HG02981 (cell line): ENCODE results near the gene MUC6.

ENCODE experiments used
- ATAC-seq: cut with Tn5 transposase; IDR thresholded peaks from one replicate; pipeline ENCODE4 v1.9.1; 2021; ENCODE audit warnings: mild to moderate bottlenecking, moderate library complexity; ENCODE audit not compliant: unreplicated experiment

The MUC6 gene

GRCh38 chr11:1073261-1073724 is 36.8 kb upstream of the MUC6 start:
- ATAC-seq: no peak

- no peak for ATAC-seq
Observed at GRCh38 chr11:1072821-1073231, 36.3 kb upstream of the MUC6 start.

- no peak for ATAC-seq
Observed at GRCh38 chr11:1072116-1072820, 35.8 kb upstream of the MUC6 start.

- no peak for ATAC-seq
Observed at GRCh38 chr11:1071571-1072115, 35.1 kb upstream of the MUC6 start.

DNA sequence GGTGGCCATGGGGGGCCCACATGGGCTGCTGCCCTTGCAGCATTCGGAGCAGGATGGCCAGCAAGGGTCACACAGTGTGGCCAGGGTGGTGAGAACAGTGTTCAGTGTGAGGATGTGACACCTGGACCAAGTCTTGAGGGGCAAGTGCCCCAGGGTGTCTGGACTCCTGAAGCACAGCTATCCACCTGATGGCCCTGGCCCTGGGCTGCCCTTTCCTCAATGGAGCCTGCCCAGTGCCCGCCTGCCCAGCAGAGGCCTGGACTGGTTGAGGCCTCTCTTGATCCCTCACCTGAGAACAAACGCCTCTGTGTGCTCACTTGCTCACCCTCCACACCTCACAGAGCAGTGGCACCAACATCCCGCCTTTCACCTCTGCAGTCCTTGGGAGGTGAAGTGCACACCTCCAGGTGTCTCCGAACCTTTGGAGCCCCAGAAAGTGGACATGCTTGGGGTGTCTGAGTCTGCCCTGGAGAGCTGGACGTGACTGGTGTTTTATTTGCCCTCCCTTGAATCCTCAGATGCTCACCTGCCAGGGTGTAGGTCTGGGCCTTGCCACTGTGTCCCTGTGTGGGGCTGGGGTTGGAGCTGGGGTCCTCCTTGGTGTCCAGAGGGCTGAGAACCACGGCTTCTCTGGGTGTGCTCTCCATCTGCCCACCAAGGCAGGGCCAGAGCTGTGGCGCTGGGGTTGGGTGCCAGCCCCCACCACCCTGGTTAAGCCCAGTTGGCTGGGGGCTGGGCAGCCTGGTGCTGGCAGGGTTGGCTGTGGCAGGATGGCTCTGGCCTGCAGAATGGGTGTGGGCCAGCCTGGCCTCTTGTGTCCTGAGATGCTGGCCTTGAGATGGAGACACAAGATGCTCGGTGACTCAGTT is 34.3 kb upstream of the MUC6 start:
- ATAC-seq: no peak

DNA sequence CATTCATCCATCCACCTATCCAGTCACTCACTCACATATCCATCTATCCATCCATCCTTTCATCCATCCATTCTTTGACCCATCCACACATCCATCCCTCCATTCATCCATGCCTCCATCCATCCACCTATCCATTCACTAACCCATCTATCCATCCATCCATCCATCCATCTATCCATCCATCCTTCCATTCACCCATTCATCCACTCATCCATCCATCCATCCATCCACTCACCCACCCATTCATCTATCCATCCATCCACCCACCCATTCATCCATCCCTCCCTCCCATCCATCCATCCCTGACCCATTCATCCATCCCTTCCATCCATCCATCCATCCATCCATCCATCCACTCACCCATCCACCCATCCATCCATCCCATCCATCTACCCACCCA is 33.2 kb upstream of the MUC6 start:
- no peak for ATAC-seq

DNA sequence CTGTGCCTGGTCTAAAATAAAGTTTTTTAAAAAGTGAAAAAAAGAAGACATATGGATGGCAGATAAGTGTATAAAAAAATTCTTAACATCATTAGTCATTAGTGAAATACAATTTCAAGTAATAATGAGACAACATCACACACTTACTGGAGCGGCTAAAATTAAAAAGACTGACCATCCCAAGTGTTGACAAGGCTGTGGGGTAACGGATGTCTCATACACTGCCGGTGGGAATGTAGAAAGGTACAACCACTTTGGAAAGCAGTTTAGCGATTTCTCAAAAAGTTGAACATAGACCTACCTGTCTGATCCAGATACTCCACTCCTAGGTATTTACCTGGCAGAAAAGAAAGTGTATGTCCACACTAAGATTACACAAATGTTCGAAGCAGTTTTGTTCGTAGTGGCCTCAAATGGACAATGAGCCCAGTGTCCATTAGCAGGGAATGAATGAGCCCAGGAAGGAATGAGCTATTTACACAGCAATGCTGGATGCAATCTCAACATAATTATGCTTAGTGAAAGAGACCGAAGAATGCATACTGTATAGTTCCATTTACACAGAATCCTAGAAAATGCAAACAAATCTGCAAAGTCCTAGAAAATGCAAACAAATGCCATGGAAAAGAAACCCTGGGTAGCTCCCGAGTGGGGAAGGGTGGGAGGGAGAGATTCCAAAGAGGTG is 31.4 kb upstream of the MUC6 start:
- ATAC-seq: no peak

GRCh38 chr11:1064167-1064566 is 27.6 kb upstream of the MUC6 start:
- ATAC-seq: no peak

GRCh38 chr11:1062075-1062820 is 25.7 kb upstream of the MUC6 start:
- ATAC-seq: no peak

DNA sequence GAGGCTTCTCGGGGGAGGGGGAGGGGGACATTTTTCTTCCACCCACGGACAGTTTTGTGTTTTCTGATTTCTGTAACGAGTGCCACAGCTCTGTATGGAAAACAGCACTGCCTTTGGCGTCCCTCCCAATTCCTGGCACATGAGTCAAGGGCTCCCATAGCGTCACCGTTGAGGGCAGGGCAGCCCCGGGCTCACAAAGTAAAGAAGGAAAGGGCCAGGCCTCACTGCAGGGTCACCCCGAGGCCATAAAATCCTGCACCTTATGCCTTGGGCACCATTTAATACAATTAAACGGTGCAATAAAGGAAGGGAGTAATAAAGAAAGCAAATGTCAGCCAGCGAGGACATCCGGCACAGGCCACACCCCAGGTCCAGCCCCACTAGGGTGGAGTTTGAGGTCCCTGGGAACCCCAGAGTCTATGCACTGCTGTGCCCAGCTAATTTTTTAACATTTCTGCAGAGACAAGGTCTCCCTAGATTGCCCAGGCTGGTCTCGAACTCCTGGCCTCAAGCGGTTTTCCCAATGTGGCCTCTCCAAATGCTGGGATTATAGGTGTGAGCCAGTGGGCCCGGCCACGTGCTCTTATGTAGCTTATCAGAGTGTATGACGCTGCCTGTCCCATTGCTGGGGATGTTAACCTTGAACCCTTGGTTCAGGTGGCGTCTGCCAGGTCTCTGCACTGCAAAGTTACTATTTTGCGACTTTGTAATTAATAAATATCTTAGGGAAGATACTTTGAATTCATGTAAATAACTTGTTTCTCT is 24.5 kb upstream of the MUC6 start:
- no peak for ATAC-seq

- no peak for ATAC-seq
Observed at GRCh38 chr11:1060410-1060809, 23.9 kb upstream of the MUC6 start.

DNA sequence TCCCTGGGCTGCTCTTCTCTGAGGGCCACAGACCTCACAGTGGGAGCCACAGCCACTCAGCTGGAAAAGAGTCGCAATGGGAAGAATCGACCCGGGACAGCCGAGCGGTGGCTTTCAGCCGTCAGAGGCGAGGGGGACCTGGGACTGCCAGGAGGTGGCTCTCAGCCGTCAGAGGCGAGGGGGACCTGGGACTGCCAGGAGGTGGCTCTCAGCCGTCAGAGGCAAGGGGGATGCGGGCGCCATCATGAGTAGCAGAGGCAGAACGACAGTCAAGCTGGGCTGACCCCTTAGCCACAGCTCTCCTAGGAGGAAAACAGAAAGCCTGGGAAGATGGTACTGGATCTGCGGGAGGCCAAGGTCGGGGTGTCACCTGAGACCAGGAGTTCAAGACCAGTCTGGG is 23.2 kb upstream of the MUC6 start:
- ATAC-seq: no peak

DNA sequence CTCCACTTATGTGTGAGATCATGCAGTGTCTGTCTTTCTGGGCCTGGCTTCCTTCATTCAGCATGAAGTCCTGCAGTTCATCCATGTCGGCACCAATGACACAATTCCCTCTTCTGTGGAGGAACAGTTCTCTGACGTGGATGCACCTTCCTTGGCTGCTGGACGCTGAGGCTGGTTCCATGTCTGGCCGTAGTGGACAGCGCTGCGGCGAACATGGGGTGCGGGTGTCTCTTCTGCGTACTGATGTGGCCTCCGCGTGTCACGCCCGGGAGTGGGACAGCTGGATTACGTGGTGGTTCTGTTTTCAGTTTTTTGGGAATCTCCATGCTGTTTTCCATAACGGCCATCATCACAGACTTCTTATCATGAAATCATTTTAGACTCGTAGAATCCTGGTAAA is 21.3 kb upstream of the MUC6 start:
- no peak for ATAC-seq

DNA sequence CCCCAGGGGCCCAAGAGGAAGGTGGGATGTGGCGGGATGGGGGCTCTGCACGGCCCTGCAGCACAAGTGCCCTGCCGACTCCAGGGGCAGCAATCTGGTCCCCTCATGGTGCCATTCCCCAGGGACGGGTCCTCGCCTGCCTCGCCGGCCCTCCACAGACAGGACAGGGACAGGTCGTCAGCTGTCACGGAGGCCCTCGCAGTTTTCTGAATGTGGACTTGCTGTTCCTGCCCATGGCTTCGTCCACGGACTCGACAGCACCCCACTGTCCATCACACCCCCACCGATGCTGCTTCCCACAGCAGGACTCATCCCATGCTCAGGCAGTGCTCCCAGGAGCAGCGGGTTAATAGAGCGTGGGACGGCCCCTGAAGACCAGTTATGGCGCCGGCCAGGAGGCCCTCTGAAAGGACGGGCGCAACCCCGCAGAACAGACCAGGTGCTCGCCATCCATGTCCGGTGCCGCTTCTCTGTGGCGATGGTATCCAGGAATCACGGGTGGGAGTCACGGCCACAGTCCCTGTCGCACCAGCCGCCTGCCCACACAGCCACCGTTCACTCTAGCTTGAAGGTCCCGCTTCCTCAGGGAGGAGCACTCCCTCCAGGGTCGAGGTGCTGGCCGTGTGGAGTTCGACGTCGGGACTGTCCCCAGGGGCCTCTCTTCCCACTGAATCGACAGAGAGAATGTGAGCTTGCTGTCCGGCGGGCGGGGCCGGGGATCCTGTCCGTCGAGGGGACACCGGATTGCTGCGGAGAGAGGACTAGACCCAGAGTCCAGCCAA is 19.7 kb upstream of the MUC6 start:
- no peak for ATAC-seq

DNA sequence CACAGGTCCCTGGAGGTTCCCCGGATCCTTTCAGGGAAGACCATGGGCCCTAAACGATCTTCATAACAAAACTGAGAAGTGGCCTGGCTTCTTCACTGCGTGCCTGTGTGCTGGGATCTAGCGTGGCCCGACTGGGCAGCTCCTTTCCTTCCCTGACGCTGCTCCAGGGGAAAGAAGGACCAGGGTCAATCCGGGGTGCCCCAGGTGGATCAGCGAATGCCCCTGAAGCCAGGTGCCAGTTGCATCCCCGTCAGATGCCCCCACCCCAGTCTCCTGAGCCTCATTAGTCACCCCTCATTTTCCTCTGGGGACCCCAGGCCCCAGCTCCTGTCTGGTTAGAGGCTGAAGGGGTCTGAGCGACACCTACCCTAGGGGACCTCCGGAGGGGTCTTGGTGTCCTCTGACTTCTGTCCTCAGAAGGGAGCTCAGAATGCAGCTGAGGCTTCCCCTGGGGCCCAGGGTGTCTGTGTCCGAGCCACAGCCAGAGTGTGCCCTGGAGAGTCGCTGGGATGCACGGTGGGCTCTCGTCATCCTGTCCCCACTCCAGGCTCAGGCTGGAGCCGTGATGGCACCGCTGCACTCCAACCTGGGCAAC is 18.7 kb upstream of the MUC6 start:
- no peak for ATAC-seq

DNA sequence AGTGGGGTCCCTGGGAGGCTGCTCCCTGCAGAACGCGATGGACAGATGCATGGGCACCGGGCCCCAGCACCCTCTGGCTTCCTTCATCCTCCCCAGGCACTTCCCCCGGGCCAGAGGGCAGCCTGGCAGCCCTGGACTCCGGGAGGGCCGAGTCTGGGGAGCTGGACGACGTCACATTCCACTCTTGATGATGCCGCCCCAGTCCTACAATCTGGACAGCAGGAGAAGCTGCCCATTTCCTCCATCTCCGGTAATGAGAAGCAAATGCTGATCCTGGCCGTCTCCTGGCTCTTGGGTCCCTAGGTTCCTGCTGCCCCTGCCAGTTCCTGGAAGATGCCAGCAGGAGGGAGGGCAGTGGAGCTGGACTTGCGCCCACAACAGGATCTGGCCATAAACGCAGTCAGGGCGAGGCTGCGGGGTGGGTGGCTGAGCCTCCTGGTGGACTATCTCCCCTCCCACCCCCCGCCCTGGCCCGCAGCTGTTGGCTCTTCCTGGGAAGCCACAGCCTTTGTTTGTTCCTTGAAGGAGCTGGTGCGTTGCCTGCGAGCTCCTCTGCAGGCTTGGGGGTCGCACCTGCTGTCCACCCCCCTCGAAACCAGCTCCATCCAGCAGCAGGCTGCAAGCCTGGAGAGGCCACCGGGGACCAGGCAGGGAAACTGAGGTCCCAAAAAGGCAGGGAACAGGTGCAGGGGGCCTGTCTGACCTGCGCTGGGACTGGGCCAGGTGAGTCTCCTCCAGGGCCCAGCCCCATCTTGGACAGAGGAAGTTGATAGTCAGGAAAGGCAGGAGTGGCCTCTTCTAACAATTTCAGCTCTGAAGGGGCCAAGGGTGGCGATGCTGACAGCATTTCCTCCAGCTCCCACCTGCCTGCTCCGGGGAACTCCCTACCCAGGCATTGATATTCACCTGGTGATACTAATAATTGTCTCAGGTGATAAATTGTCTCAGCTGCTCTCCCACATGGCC is 17.9 kb upstream of the MUC6 start:
- no peak for ATAC-seq

GRCh38 chr11:1053121-1053901 is 16.8 kb upstream of the MUC6 start:
- ATAC-seq: no peak
